GM12878 (cell line): ENCODE data around the gene C12orf56. TPM values are rescaled to one million over a fixed set of nuclear protein-coding genes. Genes with fewer than 3 reads are reported as not detected.

Experiments
- ATAC-seq: fragments of 200-7000 bp; cut with Tn5 transposase; 3 replicates; pipeline ENCODE4 v1.9.1; 2020; ENCODE audit warnings: mild to moderate bottlenecking, moderate library complexity
- BruUV-seq: library from RNA; stranded (reverse); fragments of 400-500 nt; replicated peaks from 2 replicates; lab custom pipeline; 2021; lab: Mats Ljungman, UMichigan
- CTCF ChIA-PET: fragments of 300-600 bp; sonication (Branson Sonifier 250); formaldehyde crosslinking; extraction: SDS; loops from one replicate; lab custom pipeline; 2021; ENCODE audit warnings: inconsistent platforms; lab: Yijun Ruan, JAX
- POLR2A ChIA-PET: fragments of 350-600 bp; formaldehyde crosslinking; extraction: SDS; loops from one replicate; lab custom pipeline; 2021; ENCODE audit warnings: inconsistent platforms; lab: Charles Lee
- RAD21 ChIA-PET: fragments of 300-600 bp; sonication (Branson Sonifier 250); formaldehyde crosslinking; loops from one replicate; lab custom pipeline; 2023; ENCODE audit warnings: antibody characterized with exemption; ENCODE audit not compliant: unreplicated experiment; lab: Charles Lee
- SMC1A ChIA-PET: fragments of 300-600 bp; sonication (Branson Sonifier 250); formaldehyde crosslinking; loops from one replicate; lab custom pipeline; 2023; ENCODE audit not compliant: unreplicated experiment, uncharacterized antibody; lab: Charles Lee
- DNase-seq: peaks from one replicate; pipeline ENCODE4 v3.0.0-alpha.2; 2011; ENCODE audit warnings: low read depth, low spot score
- FAIRE-seq: peaks from 3 replicates; lab custom pipeline; 2011; peaks lifted over from hg19 to GRCh38; lab: Jason Lieb, UNC
- H2AFZ ChIP-seq: 2 replicates; pipeline ENCODE4 v1.6.0; 2011; ENCODE audit warnings: low read depth, low read length, control low read depth; ENCODE audit not compliant: control insufficient read depth
- H3K27ac ChIP-seq: 2 replicates; pipeline ENCODE4 v1.5.1; 2011; ENCODE audit warnings: control low read depth; ENCODE audit not compliant: control insufficient read depth, insufficient read depth
- H3K27me3 ChIP-seq, 2 experiments: replicated peaks in 1 of 2; 2 replicates each; pipeline versions ENCODE4 v1.6.0 to v1.6.1; 2011; ENCODE audit warnings: low read length in 1 of 2; ENCODE audit not compliant: control insufficient read depth in 2 of 2, insufficient read depth in 2 of 2
- H3K36me3 ChIP-seq, 2 experiments: 2 replicates each; pipeline ENCODE4 v1.5.1; 2011; ENCODE audit warnings: low read length in 1 of 2; ENCODE audit not compliant: control insufficient read depth in 2 of 2, insufficient read depth in 2 of 2
- H3K4me1 ChIP-seq: 2 replicates; pipeline ENCODE4 v1.6.1; 2011; ENCODE audit warnings: mild to moderate bottlenecking, low read length, moderate library complexity, mixed read lengths; ENCODE audit not compliant: control insufficient read depth, insufficient read depth
- H3K4me2 ChIP-seq: 2 replicates; pipeline ENCODE4 v1.6.0; 2011; ENCODE audit warnings: control low read depth; ENCODE audit not compliant: control insufficient read depth, insufficient read depth
- H3K4me3 ChIP-seq: fragments of 200-600 bp; sonication (generic); 2 replicates; pipeline ENCODE4 v1.5.1; 2016
- H3K79me2 ChIP-seq: 2 replicates; pipeline ENCODE4 v1.6.0; 2011; ENCODE audit warnings: low read length; ENCODE audit not compliant: control insufficient read depth, insufficient read depth
- H3K9ac ChIP-seq: 2 replicates; pipeline ENCODE4 v1.8.0; 2011; ENCODE audit warnings: low read length, control low read depth, mixed read lengths; ENCODE audit not compliant: control insufficient read depth, insufficient read depth
- H3K9me3 ChIP-seq: replicated peaks from 3 replicates; pipeline ENCODE4 v1.5.1; 2011; ENCODE audit warnings: mild to moderate bottlenecking, low read length; ENCODE audit not compliant: control insufficient read depth, insufficient read depth
- H4K20me1 ChIP-seq: 2 replicates; pipeline ENCODE4 v1.6.0; 2011; ENCODE audit not compliant: control insufficient read depth, insufficient read depth
- BCL11A ChIP-seq: IDR thresholded peaks from 2 replicates; pipeline ENCODE4 v1.6.1; 2011; ENCODE audit warnings: low read depth, low read length
- CHD4 ChIP-seq: fragments of 200-600 bp; sonication (generic); IDR thresholded peaks from 2 replicates; pipeline ENCODE4 v1.6.1; 2016; ENCODE audit warnings: mild to moderate bottlenecking
- EED ChIP-seq: sonication (generic); IDR thresholded peaks from 2 replicates; pipeline ENCODE4 v1.6.1; 2016; ENCODE audit warnings: antibody characterized with exemption, low read depth
- PAX5 ChIP-seq: IDR thresholded peaks from 2 replicates; pipeline ENCODE4 v1.6.1; 2011; ENCODE audit warnings: low read depth, low read length, borderline replicate concordance
- RAD51 ChIP-seq: fragments of 450-650 bp; IDR thresholded peaks from 2 replicates; pipeline ENCODE4 v1.6.1; 2016; ENCODE audit warnings: moderate library complexity, mild to moderate bottlenecking, inconsistent platforms
- SUZ12 ChIP-seq: fragments of 200-600 bp; sonication (generic); IDR thresholded peaks from one replicate; pipeline ENCODE4 v1.6.1; 2018; ENCODE audit warnings: antibody characterized with exemption, mild to moderate bottlenecking; ENCODE audit not compliant: unreplicated experiment
- WGBS: methylation state at CpG from one replicate; pipeline ENCODE4 v1.1.6; 2016; ENCODE audit warnings: low lambda C conversion rate; ENCODE audit not compliant: insufficient replicate concordance, insufficient coverage; ENCODE audit errors: missing lambda C conversion rate; 5-methylcytosine and 5-hydroxymethylcytosine counted together
- in situ Hi-C: fragments of 300-500 bp; cut with MboI; formaldehyde crosslinking; loops from 9 replicates; pipeline ENCODE4 v1.14.3; 2018; ENCODE audit warnings: mixed read lengths
- intact Hi-C: fragments of 100-400 bp; cut with micrococcal nuclease; formaldehyde crosslinking; loops from one replicate; pipeline ENCODE4 v1.14.2; 2022; ENCODE audit not compliant: unreplicated experiment
- polyA plus RNA-seq, 11 experiments: library from polyadenylated mRNA; depleted of rRNA in 4 of 11; unstranded in 6 of 11; stranded (reverse) in 5 of 11; fragments of >200 nt; fragmentation: Nextera tagmentation in 4 of 11; fragmentation: Illumina TruSeq in 1 of 11; extraction: Ambion mirVana in 4 of 11; extraction: Trizol in 1 of 11; gene quantifications; 1 replicate in 1 of 11; 2 replicates in 10 of 11; pipeline versions ENCODE4 v1.2.1 to v1.2.3, GENCODE V29; 2011 to 2016; ENCODE audit warnings: inconsistent platforms in 2 of 11, missing spikeins in 2 of 11, low read depth in 1 of 11
- total RNA-seq, 4 experiments: library from RNA; depleted of rRNA in 3 of 4; stranded (reverse); fragments of >200 nt in 3 of 4; fragmentation: Illumina TruSeq in 1 of 4; extraction: Trizol in 1 of 4; gene quantifications; 2 replicates each; pipeline versions ENCODE4 v1.2.1 to v1.2.3, GENCODE V29; 2013 to 2021
- TF ChIP-seq, protein P1 (sequence below): fragments of 450-650 bp; IDR thresholded peaks from 2 replicates; pipeline ENCODE4 v1.6.1; 2018; ENCODE audit warnings: mild to moderate bottlenecking, low read depth, moderate library complexity; ENCODE audit not compliant: partially characterized antibody

C12orf56 gene
- total and polyA plus RNA-seq, 10 of the 15 experiments (the other 5 are each of a cell fraction or from before 2014, with no cell fraction given) = not detected

DNA sequence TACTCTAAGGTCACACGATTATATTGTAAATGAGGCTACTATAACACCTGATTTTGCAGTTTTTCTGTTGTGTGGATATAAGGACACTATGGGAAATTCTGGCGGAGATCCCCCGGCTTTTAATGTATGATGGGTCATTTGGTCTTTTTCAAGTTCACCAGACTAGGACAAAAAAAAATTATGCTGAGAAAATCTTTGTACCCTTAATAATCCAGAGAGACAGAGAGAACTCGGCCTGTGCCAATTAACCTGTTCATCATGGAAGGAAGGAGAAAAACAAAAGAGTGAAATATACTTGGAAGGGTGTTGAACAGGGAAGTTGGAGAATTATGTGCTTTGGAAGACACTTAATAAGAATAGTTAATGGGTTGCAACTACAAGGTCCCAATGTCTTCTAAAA lies 106.3 kb downstream of the C12orf56 start:
- ATAC-seq = no peak
- SMC1A ChIA-PET = no interaction called here
- no TSS peak for BruUV-seq
- Histone ChIP-seq H3K4me1 (no peaks in the 10 kb centered on the region), H3K9ac (no peak overlapping the region), H3K9me3 (no peaks in the 10 kb centered on the region), H2AFZ (no peak overlapping the region), H3K27ac (no peak overlapping the region), H3K36me3 (no peaks in the 10 kb centered on the region), H3K4me2 (no peak overlapping the region), H3K27me3 (no peaks in the 10 kb centered on the region), H4K20me1 (no peaks in the 10 kb centered on the region), H3K4me3 (no peak overlapping the region), H3K79me2 (no peaks in the 10 kb centered on the region)
- CTCF ChIA-PET = no interaction called here
- DNase-seq = no peak
- POLR2A ChIA-PET = no interaction called here
- in situ Hi-C loops = no loop called here
- 53% methylated on average over 4 of the region's 4 CpGs for WGBS
- RAD21 ChIA-PET = no interaction called here
- TF ChIP-seq SUZ12 = no peak
- TF ChIP-seq CHD4 = no peak
- intact Hi-C loops = no loop called here
- no peak for FAIRE-seq

DNA sequence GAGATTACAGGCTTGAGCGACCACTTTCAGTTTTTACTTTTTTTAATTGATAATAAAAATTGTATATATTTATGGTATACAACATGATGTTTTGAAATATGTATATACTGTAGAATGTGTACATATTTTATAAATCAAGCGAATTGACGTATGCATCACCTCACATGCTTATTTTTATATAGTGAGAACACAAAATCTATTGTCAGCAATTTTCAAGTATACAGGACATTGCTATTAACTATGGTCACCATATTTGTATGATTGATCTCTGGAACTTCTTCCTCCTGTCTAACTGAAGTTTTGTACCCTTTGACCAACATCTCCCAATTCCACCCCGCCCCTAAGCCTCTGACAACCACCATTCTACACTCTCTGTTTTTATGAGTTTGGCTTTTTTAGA lies 112.1 kb downstream of the C12orf56 start:
- DNase-seq (no peak), FAIRE-seq (no peak), ATAC-seq (no peak)
- BruUV-seq = no TSS peak
- no peak overlapping the region for H3K9ac ChIP-seq
- POLR2A ChIA-PET = no interaction called here
- H3K36me3 ChIP-seq = no peaks in the 10 kb centered on the region
- SMC1A ChIA-PET = no interaction called here
- H2AFZ ChIP-seq = no peak overlapping the region
- RAD21 ChIA-PET = no interaction called here
- H4K20me1 ChIP-seq = no peaks in the 10 kb centered on the region
- no peak overlapping the region for H3K4me3 ChIP-seq
- in situ Hi-C loops = no loop called here
- H3K27ac ChIP-seq = no peak overlapping the region
- no peak for TF ChIP-seq BCL11A
- no peak for TF ChIP-seq RAD51
- no peak for TF ChIP-seq PAX5
- TF ChIP-seq EED = no peak
- TF ChIP-seq, protein P1, sequence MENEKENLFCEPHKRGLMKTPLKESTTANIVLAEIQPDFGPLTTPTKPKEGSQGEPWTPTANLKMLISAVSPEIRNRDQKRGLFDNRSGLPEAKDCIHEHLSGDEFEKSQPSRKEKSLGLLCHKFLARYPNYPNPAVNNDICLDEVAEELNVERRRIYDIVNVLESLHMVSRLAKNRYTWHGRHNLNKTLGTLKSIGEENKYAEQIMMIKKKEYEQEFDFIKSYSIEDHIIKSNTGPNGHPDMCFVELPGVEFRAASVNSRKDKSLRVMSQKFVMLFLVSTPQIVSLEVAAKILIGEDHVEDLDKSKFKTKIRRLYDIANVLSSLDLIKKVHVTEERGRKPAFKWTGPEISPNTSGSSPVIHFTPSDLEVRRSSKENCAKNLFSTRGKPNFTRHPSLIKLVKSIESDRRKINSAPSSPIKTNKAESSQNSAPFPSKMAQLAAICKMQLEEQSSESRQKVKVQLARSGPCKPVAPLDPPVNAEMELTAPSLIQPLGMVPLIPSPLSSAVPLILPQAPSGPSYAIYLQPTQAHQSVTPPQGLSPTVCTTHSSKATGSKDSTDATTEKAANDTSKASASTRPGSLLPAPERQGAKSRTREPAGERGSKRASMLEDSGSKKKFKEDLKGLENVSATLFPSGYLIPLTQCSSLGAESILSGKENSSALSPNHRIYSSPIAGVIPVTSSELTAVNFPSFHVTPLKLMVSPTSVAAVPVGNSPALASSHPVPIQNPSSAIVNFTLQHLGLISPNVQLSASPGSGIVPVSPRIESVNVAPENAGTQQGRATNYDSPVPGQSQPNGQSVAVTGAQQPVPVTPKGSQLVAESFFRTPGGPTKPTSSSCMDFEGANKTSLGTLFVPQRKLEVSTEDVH = no peak
- WGBS = 49% methylated on average over 4 of the region's 4 CpGs
- H3K79me2 ChIP-seq = no peaks in the 10 kb centered on the region
- no peaks in the 10 kb centered on the region for H3K9me3 ChIP-seq
- no peaks in the 10 kb centered on the region for H3K27me3 ChIP-seq
- H3K4me2 ChIP-seq = no peak overlapping the region
- intact Hi-C loops = no loop called here
- H3K4me1 ChIP-seq = no peaks in the 10 kb centered on the region
- CTCF ChIA-PET = no interaction called here
